ENCODE measurements around the gene CAPN15. TPM values are rescaled to one million over a fixed set of nuclear protein-coding genes. Genes with fewer than 3 reads are reported as not detected.

The CAPN15 gene
- total and polyA plus RNA-seq, 2 of the 4 experiments (the other 2 are of a cell fraction), result 9.3 to 24.3 TPM

DNA sequence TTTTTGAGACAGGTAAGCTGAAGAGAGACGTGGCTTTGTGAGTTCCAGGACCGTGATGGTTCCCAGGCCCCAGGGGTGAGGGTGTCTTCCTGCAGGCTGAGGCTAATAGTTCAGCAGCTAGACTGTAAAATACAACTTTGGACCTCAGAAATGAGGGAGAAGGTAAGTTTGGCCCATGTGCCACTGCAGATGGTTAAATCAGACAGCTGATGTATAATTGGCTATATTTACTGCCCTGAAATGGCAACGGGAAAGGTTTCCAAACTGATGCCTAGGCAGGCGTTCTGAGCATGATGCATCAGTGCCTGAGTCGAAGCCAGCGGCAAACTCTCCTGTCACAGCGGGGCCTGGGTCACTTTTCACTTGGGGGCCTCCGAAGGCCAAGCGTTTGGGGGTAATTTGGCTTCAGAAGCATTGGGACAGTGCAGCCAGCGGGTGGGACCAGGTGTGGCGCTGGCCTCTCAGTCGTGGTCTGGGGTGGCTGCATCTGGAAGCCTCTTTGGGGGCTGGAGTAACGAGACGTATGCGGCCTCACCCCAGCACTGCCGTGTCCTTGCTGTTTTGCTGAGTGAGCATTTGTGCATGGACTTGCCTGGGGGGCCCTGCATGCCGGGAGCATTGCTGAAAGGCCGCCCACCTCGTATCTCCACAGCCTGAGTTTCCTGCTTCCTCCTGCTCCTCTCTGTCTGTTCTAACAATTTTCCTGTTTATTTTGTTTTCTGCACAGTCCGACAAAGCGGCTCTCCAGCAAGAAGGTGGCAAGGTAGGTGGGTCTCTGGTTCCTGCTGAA lies 31.2 kb upstream of the CAPN15 start:
- POLR2A ChIA-PET (ENCODE audit: unreplicated experiment), result no interaction called here
- CTCF ChIA-PET, result interaction anchor here (1.2 kb wide), 1 partner anchor 104 kb away, joined by 3 read pairs; no protein-coding TSS in a partner anchor
- intact Hi-C loops (cut with micrococcal nuclease), result no loop called here

More for the DNA sequence above, 31.2 kb upstream of the CAPN15 start:
- H2BK15ac ChIP-seq (ENCODE audit: low read depth, low read length), result no peak overlapping the region
- H3K4me3 ChIP-seq (ENCODE audit: insufficient read depth, low read depth, low read length), result no peak overlapping the region
- H3K79me1 ChIP-seq (ENCODE audit: low read depth in 1 of 2, low read length in 2 of 2), result no peaks in the 10 kb centered on the region
- H2AK5ac ChIP-seq (ENCODE audit: low read depth, low read length), result no peak overlapping the region
- dilution Hi-C loops (cut with HindIII; ENCODE audit: low sequenced_read_pairs, unreplicated experiment), result no loop called here
- BruUV-seq (replicated peaks), result no TSS peak
- H2BK20ac ChIP-seq (ENCODE audit: low read depth, low read length), result no peak overlapping the region
- no peak for ATAC-seq (ENCODE audit: low read depth)
- H3K9me1 ChIP-seq (ENCODE audit: insufficient read depth, low read length), result no peaks in the 10 kb centered on the region
- no peaks in the 10 kb centered on the region for H4K20me1 ChIP-seq (ENCODE audit: insufficient read depth, low read length)
- WGBS, 2 experiments (ENCODE audit: extremely low coverage in 2 of 2, insufficient read length in 1 of 2), result 88% methylated on average over 14 of the region's 21 CpGs; no CpG with 5 or more reads in 1 of the 2 experiments
- no peak overlapping the region for H3K4ac ChIP-seq (ENCODE audit: low read depth, low read length)
- DNase-seq, result no peak
- H3K9me3 ChIP-seq (ENCODE audit: control insufficient read depth, insufficient read depth, low read length), result no peaks in the 10 kb centered on the region
- H3K23ac ChIP-seq (ENCODE audit: low read depth, low read length), result no peak overlapping the region
- no peak for TF ChIP-seq CEBPB (IDR thresholded peaks at IDR 0.05; ENCODE audit: low read depth, low read length)
- TF ChIP-seq NFE2L2 (IDR thresholded peaks at IDR 0.05; ENCODE audit: low read depth, low read length), result no peak
- no peak for TF ChIP-seq POLR2A (IDR thresholded peaks at IDR 0.05; ENCODE audit: low read depth, low read length)
- TF ChIP-seq MAFK (IDR thresholded peaks at IDR 0.05; ENCODE audit: low read depth, low read length), result peak; percentile 76
- TF ChIP-seq MAZ (IDR thresholded peaks at IDR 0.05; ENCODE audit: borderline replicate concordance, low read depth, low read length), result no peak
- H4K8ac ChIP-seq (ENCODE audit: low read depth in 2 of 2, low read length in 2 of 2), result no peak overlapping the region
- no peak overlapping the region for H3K27ac ChIP-seq (ENCODE audit: insufficient read depth, low read length)
- no peak overlapping the region for H4K91ac ChIP-seq (ENCODE audit: insufficient read depth, low read depth, low read length)
- no peak overlapping the region for H4K5ac ChIP-seq (ENCODE audit: low read depth, low read length)
- no peak overlapping the region for H3K4me2 ChIP-seq (ENCODE audit: low read depth, low read length)
- no peak overlapping the region for H3K14ac ChIP-seq (replicated peaks; ENCODE audit: low read depth, low read length)
- no peak overlapping the region for H2AFZ ChIP-seq (replicated peaks; ENCODE audit: low read length, poor library complexity)
- peaks cover 5% of the 10 kb centered on the region; the same call in 1 of the 2 replicates for H3K36me3 ChIP-seq (ENCODE audit: control insufficient read depth, insufficient read depth, low read length)
- no peak overlapping the region for H2BK120ac ChIP-seq (ENCODE audit: low read depth, low read length)
- H3K18ac ChIP-seq (ENCODE audit: low read depth, low read length), result no peak overlapping the region
- H2BK5ac ChIP-seq (ENCODE audit: low read depth, low read length, poor library complexity, severe bottlenecking), result no peak overlapping the region
- H3K4me1 ChIP-seq (ENCODE audit: control insufficient read depth, insufficient read depth, low read length), result no peaks in the 10 kb centered on the region; the same call in 1 of the 2 replicates
- in situ Hi-C loops (cut with MboI; ENCODE audit: low sequenced_read_pairs), result no loop called here
- no peaks in the 10 kb centered on the region for H3K27me3 ChIP-seq (ENCODE audit: control insufficient read depth, insufficient read depth, low read length)
- H3K56ac ChIP-seq (ENCODE audit: extremely low read depth, insufficient read depth, low read length), result no peak overlapping the region
- no peak overlapping the region for H2AK9ac ChIP-seq (replicated peaks; ENCODE audit: low read depth, low read length, poor library complexity)
- H3K9ac ChIP-seq (ENCODE audit: low read depth, low read length), result no peak overlapping the region

Data from IMR-90 (cell line).